ENCODE results near the gene TEX14.
"Not testable (repeated sequence)": the region's sequence is repeated elsewhere in the genome, so short reads cannot be mapped to it uniquely, and the experiment has no call there.

TEX14 gene

GRCh38 chr17:58593123-58593522 lies 98.7 kb downstream of the TEX14 start:
- no peak for DNase-seq

- DNase-seq = no peak
These were observed 100.4 kb downstream of the TEX14 start for GRCh38 chr17:58591455-58591854.

- DNase-seq = no peak
These were observed 101.5 kb downstream of the TEX14 start for GRCh38 chr17:58590377-58590776.

GRCh38 chr17:58587713-58588117 lies 104.1 kb downstream of the TEX14 start:
- no peak for DNase-seq

- DNase-seq = no peak
These were observed 105.7 kb downstream of the TEX14 start for GRCh38 chr17:58586009-58586644.

GRCh38 chr17:58585554-58585953 lies 106.3 kb downstream of the TEX14 start:
- DNase-seq = no peak

GRCh38 chr17:58583486-58583885 lies 108.4 kb downstream of the TEX14 start:
- DNase-seq = no peak

- DNase-seq = not testable (repeated sequence)
These were observed 109.1 kb downstream of the TEX14 start for GRCh38 chr17:58582718-58583117.

- no peak for DNase-seq
These were observed 111.2 kb downstream of the TEX14 start for GRCh38 chr17:58580671-58581070.

GRCh38 chr17:58577696-58578095 lies 114.1 kb downstream of the TEX14 start:
- no peak for DNase-seq

- DNase-seq = no peak
These were observed 115.0 kb downstream of the TEX14 start for GRCh38 chr17:58576679-58577367.

- no peak for DNase-seq
These were observed 116.3 kb downstream of the TEX14 start for GRCh38 chr17:58575511-58575910.

- no peak for DNase-seq
These were observed 117.8 kb downstream of the TEX14 start for GRCh38 chr17:58574025-58574424.

- no peak for DNase-seq
These were observed 119.0 kb downstream of the TEX14 start for GRCh38 chr17:58572846-58573245.

GRCh38 chr17:58570758-58571157 lies 121.1 kb downstream of the TEX14 start:
- DNase-seq = no peak

- DNase-seq = no peak
These were observed 122.6 kb downstream of the TEX14 start for GRCh38 chr17:58569196-58569595.

GRCh38 chr17:58568044-58568799 lies 123.6 kb downstream of the TEX14 start:
- no peak for DNase-seq

GRCh38 chr17:58565389-58566311 lies 126.2 kb downstream of the TEX14 start:
- no peak for DNase-seq

- DNase-seq = no peak
These were observed 126.9 kb downstream of the TEX14 start for GRCh38 chr17:58564971-58565370.

GRCh38 chr17:58564243-58564642 lies 127.6 kb downstream of the TEX14 start:
- no peak for DNase-seq

- no peak for DNase-seq
These were observed 131.3 kb downstream of the TEX14 start for GRCh38 chr17:58560511-58560910.

- no peak for DNase-seq
These were observed 133.9 kb downstream of the TEX14 start for GRCh38 chr17:58557981-58558380.

GRCh38 chr17:58556833-58557250 lies 135.0 kb downstream of the TEX14 start:
- DNase-seq = no peak

Data from GDM1 (cell line).